Endothelial cell of umbilical vein (primary cell): Measurements from ENCODE around the gene MRNIP. TPM values are rescaled to one million over a fixed set of nuclear protein-coding genes. Genes with fewer than 3 reads are reported as not detected.

Source experiments
- BruUV-seq: library from RNA; stranded (reverse); fragments of 400-500 nt; replicated peaks from 2 replicates; lab custom pipeline; 2021; lab: Mats Ljungman, UMichigan
- CTCF ChIA-PET: fragments of 300-600, 350-600 bp; sonication (Branson Sonifier 250); formaldehyde crosslinking; loops from one replicate; lab custom pipeline; 2021; ENCODE audit warnings: antibody characterized with exemption, inconsistent platforms; lab: Charles Lee
- POLR2A ChIA-PET: fragments of 300-600, 350-600 bp; sonication (Branson Sonifier 250); formaldehyde crosslinking; loops from one replicate; lab custom pipeline; 2021; ENCODE audit warnings: antibody characterized with exemption, inconsistent platforms; lab: Charles Lee
- DNase-seq: peaks from one replicate; pipeline ENCODE4 v3.0.0-alpha.2; 2011; ENCODE audit warnings: low read depth, low spot score
- FAIRE-seq: peaks from 2 replicates; lab custom pipeline; 2011; peaks lifted over from hg19 to GRCh38; lab: Jason Lieb, UNC
- H2AFZ ChIP-seq: 2 replicates; pipeline ENCODE4 v1.6.0; 2012; ENCODE audit warnings: low read depth, low read length, control low read depth, inconsistent platforms
- H3K27ac ChIP-seq: 2 replicates; pipeline ENCODE4 v1.5.1; 2011; ENCODE audit warnings: low read depth, mild to moderate bottlenecking, control low read depth, low read length, moderate library complexity; ENCODE audit not compliant: insufficient read depth
- H3K27me3 ChIP-seq, 2 experiments: 2 replicates each; pipeline versions ENCODE4 v1.6.0 to v1.6.1; 2011; ENCODE audit warnings: low read length in 2 of 2, mixed read lengths in 1 of 2; ENCODE audit not compliant: control insufficient read depth in 2 of 2, insufficient read depth in 2 of 2
- H3K36me3 ChIP-seq, 2 experiments: 2 replicates in 1 of 2; 3 replicates in 1 of 2; pipeline ENCODE4 v1.5.1; 2011; ENCODE audit warnings: low read length in 2 of 2, mild to moderate bottlenecking in 1 of 2, moderate library complexity in 1 of 2; ENCODE audit not compliant: control insufficient read depth in 2 of 2, insufficient read depth in 2 of 2; ENCODE audit errors: extremely low read depth in 1 of 2
- H3K4me1 ChIP-seq: 3 replicates; pipeline ENCODE4 v1.5.1; 2011; ENCODE audit warnings: mild to moderate bottlenecking, low read length; ENCODE audit not compliant: control insufficient read depth, insufficient read depth; ENCODE audit errors: extremely low read depth
- H3K4me2 ChIP-seq: 2 replicates; pipeline ENCODE4 v1.6.1; 2011; ENCODE audit warnings: low read length, control low read depth, mixed read lengths; ENCODE audit not compliant: insufficient read depth
- H3K4me3 ChIP-seq, 3 experiments: fragments of 200-600 bp in 1 of 3; sonication (generic), shearing (Covaris generic) in 1 of 3; replicated peaks in 1 of 3; 2 replicates each; pipeline ENCODE4 v1.5.1; 2011 to 2016; ENCODE audit warnings: control low read depth in 3 of 3, low read length in 3 of 3, mild to moderate bottlenecking in 2 of 3, inconsistent platforms in 1 of 3, low read depth in 1 of 3, moderate library complexity in 1 of 3; ENCODE audit not compliant: insufficient read depth in 1 of 3
- H3K79me2 ChIP-seq: 2 replicates; pipeline ENCODE4 v1.6.0; 2012; ENCODE audit warnings: low read length, inconsistent platforms; ENCODE audit not compliant: control insufficient read depth, insufficient read depth
- H3K9ac ChIP-seq: replicated peaks from 2 replicates; pipeline ENCODE3; 2011; ENCODE audit warnings: low read length, control low read depth; ENCODE audit not compliant: insufficient read depth; ENCODE audit errors: extremely low read depth
- H3K9me1 ChIP-seq: replicated peaks from 3 replicates; pipeline ENCODE4 v1.6.0; 2011; ENCODE audit warnings: mild to moderate bottlenecking, low read length; ENCODE audit not compliant: control insufficient read depth, insufficient read depth; ENCODE audit errors: extremely low read depth
- H3K9me3 ChIP-seq: replicated peaks from 2 replicates; pipeline ENCODE4 v1.5.1; 2012; ENCODE audit warnings: low read length, inconsistent platforms; ENCODE audit not compliant: control insufficient read depth, insufficient read depth
- H4K20me1 ChIP-seq: replicated peaks from 2 replicates; pipeline ENCODE3; 2011; ENCODE audit warnings: mild to moderate bottlenecking, low read length; ENCODE audit not compliant: control insufficient read depth, insufficient read depth; ENCODE audit errors: extremely low read depth
- EZH2 ChIP-seq: IDR thresholded peaks from 2 replicates; pipeline ENCODE4 v1.6.1; 2012; ENCODE audit warnings: borderline replicate concordance, low read depth, mild to moderate bottlenecking, moderate library complexity, low read length, inconsistent platforms; ENCODE audit not compliant: severe bottlenecking
- FOS ChIP-seq: IDR thresholded peaks from 2 replicates; pipeline ENCODE4 v1.6.1; 2011; ENCODE audit warnings: mild to moderate bottlenecking, low read length, moderate library complexity, borderline replicate concordance; ENCODE audit not compliant: insufficient read depth
- GATA2 ChIP-seq: IDR thresholded peaks from 2 replicates; pipeline ENCODE4 v1.7.0; 2011; ENCODE audit warnings: low read depth, mild to moderate bottlenecking, moderate library complexity, mixed read lengths, low read length; ENCODE audit not compliant: insufficient read length, insufficient read depth
- JUN ChIP-seq: IDR thresholded peaks from 2 replicates; pipeline ENCODE4 v1.6.1; 2011; ENCODE audit warnings: borderline replicate concordance, low read depth; ENCODE audit not compliant: insufficient read length, insufficient read depth
- MYC ChIP-seq: IDR thresholded peaks from one replicate; pipeline ENCODE4 v1.6.1; 2011; ENCODE audit warnings: mild to moderate bottlenecking, low read depth, low read length
- POLR2A ChIP-seq: IDR thresholded peaks from 2 replicates; pipeline ENCODE4 v1.6.1; 2012; ENCODE audit warnings: low read depth, mild to moderate bottlenecking, control low read depth, low read length
- POLR2AphosphoS5 ChIP-seq: IDR thresholded peaks from 2 replicates; pipeline ENCODE4 v1.6.1; 2012; ENCODE audit warnings: low read depth, mild to moderate bottlenecking, control low read depth, low read length, moderate library complexity; ENCODE audit not compliant: insufficient read depth
- dilution Hi-C: fragments of 300-500 bp; cut with MboI; formaldehyde crosslinking; loops from one replicate; pipeline ENCODE4 v1.15.0; 2019; ENCODE audit warnings: low sequenced_read_pairs; ENCODE audit not compliant: extremely low pct_ligation_motif_present
- intact Hi-C: fragments of 100-400 bp; cut with micrococcal nuclease; formaldehyde crosslinking; loops from one replicate; pipeline ENCODE4 v1.10.0; 2022
- polyA plus RNA-seq, 4 experiments: library from polyadenylated mRNA; depleted of rRNA in 3 of 4; stranded (reverse) in 3 of 4; unstranded in 1 of 4; fragments of >200 nt; gene quantifications; 2 replicates each; pipeline versions ENCODE4 v1.2.1 to v1.2.3, GENCODE V29; 2011 to 2012; ENCODE audit warnings: missing spikeins in 1 of 4
- total RNA-seq: library from RNA; stranded (reverse); gene quantifications from 2 replicates; pipeline ENCODE4 v1.2.3, GENCODE V29; 2021
- TF ChIP-seq, protein P1 (sequence below), 2 donors: IDR thresholded peaks; 1 replicate in 1 of 2; 2 replicates in 1 of 2; pipeline ENCODE4 v1.5.1; 2011; ENCODE audit warnings: low read length in 2 of 2, mild to moderate bottlenecking in 2 of 2, moderate library complexity in 2 of 2, control low read depth in 1 of 2, inconsistent platforms in 1 of 2, low read depth in 1 of 2; ENCODE audit not compliant: insufficient read depth in 1 of 2; ENCODE audit errors: extremely low read depth in 1 of 2
- TF ChIP-seq, protein P2 (sequence below): IDR thresholded peaks from 2 replicates; pipeline ENCODE4 v1.6.1; 2011; ENCODE audit not compliant: insufficient read depth, insufficient read length

Gene MRNIP
- total and polyA plus RNA-seq, 2 donors (not counting 3 experiments of a cell fraction or from before 2014, with no cell fraction given): 17.1 to 19.1 TPM

DNA sequence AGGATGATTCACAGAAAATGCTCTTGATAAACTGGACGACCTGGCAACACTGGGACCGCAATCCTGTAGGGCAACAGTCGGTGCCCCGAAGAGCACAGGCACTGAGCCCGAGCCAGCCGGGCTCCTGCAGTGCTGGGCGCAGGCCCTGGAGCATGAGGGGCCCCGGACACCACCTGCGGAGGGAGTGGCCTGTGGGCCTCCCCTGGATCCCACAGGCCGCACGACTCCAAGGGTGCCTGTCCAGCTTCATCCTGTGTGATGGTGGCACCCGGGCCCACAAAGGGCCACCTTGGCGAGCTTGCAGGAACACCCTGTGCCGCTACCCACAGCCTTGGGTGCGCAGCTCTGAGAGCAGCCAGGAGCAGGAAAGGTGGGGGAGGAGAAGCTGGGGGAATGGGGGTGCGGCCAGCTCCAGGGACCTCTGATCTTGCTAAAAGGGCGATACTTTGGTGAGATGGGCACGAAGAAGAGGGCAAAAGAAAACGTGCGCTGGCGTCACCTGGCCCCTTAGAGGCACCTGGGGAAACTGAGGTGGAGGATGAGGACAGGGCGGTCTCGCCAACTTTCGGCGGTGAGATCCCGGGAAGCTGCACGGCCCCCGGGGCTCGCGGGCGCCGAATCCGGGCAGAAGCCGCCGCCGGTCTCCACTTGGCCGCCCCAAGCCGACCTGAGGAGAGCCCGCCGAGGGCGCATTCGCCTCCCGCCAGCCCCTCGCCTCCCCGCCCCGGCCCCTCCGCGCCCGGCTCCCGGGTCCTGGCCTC lies 48.4 kb upstream of the MRNIP start:
- Histone ChIP-seq H2AFZ (peak overlapping the region; percentile 45), H3K79me2 (peaks cover 24% of the 10 kb centered on the region)
- peak; percentile 26 for DNase-seq

More for the DNA sequence above, 48.4 kb upstream of the MRNIP start:
- Histone ChIP-seq H3K27ac (no peak overlapping the region), H3K4me3 (peak overlapping the region; percentile 36 to 51 (median 48)), H3K27me3 (no peaks in the 10 kb centered on the region), H3K9me3 (no peaks in the 10 kb centered on the region), H3K36me3 (peaks cover 5 to 16% of the 10 kb centered on the region in 2 experiments), H3K9ac (no peak overlapping the region), H3K4me2 (peak overlapping the region; percentile 58), H3K9me1 (no peaks in the 10 kb centered on the region), H4K20me1 (no peaks in the 10 kb centered on the region), H3K4me1 (peaks cover 29% of the 10 kb centered on the region)
- intact Hi-C loops (loop anchor here (2.0 kb wide), 1 partner anchor 104 kb away; no protein-coding TSS in a partner anchor), dilution Hi-C loops (no loop called here)
- no TSS peak for BruUV-seq
- TF ChIP-seq, protein P1, sequence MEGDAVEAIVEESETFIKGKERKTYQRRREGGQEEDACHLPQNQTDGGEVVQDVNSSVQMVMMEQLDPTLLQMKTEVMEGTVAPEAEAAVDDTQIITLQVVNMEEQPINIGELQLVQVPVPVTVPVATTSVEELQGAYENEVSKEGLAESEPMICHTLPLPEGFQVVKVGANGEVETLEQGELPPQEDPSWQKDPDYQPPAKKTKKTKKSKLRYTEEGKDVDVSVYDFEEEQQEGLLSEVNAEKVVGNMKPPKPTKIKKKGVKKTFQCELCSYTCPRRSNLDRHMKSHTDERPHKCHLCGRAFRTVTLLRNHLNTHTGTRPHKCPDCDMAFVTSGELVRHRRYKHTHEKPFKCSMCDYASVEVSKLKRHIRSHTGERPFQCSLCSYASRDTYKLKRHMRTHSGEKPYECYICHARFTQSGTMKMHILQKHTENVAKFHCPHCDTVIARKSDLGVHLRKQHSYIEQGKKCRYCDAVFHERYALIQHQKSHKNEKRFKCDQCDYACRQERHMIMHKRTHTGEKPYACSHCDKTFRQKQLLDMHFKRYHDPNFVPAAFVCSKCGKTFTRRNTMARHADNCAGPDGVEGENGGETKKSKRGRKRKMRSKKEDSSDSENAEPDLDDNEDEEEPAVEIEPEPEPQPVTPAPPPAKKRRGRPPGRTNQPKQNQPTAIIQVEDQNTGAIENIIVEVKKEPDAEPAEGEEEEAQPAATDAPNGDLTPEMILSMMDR (IDR thresholded peaks at IDR 0.05; ENCODE audit: extremely low read depth in 1 of 2, insufficient read depth in 1 of 2, low read depth in 1 of 2, low read length in 2 of 2): no peak
- no peak for TF ChIP-seq POLR2AphosphoS5
- no peak for TF ChIP-seq GATA2
- TF ChIP-seq FOS: no peak
- TF ChIP-seq POLR2A: no peak
- no peak for TF ChIP-seq MYC
- no peak for TF ChIP-seq JUN
- TF ChIP-seq EZH2: no peak
- TF ChIP-seq, protein P2, sequence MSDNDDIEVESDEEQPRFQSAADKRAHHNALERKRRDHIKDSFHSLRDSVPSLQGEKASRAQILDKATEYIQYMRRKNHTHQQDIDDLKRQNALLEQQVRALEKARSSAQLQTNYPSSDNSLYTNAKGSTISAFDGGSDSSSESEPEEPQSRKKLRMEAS: no peak
- no peak for FAIRE-seq
- ChIA-PET POLR2A (interaction anchor here (0.6 kb wide), 1 partner anchor 142 kb away, joined by 4 read pairs; no protein-coding TSS in a partner anchor), CTCF (interaction anchor here (0.6 to 1.2 kb wide), 4 partner anchors 19 to 1671 kb away, joined by 3 to 5 read pairs (median 4); no protein-coding TSS in a partner anchor)
